Raji (cell line): ENCODE measurements around the gene STK10.

Experiments used
- POLR2A ChIP-seq: IDR thresholded peaks from 2 replicates; pipeline ENCODE4 v1.6.1; 2011; ENCODE audit warnings: low read depth, low read length, control low read depth; ENCODE audit not compliant: insufficient read depth

STK10 gene

DNA sequence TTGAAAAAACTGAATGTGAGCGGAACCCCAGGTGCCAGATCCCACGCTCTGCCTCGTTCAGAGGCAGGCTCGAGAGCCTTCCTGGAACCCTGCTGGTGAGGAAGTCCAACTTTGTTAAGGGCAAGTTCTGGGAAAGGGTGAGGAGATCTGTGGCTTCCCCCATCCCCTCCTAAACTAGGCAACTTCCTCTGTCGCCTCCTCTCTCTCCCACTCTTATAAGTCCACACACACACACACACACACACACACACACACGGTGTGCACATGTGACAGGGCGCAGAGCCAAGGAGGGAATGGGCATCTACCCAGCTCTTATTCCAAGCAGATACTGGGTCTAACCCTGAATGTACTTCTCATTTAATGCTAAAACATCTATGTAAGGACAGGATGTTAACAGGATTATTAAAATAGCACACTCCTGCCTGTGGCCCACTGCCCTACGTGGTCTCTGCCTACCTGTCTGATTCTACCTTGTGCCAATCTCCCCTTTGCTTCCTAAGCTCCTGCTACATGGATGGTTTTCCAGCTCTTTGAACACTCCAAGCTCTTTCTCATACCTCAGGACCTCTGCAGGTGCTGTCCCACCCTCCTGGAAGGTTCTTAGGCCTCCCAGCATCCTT is 109.2 kb downstream of the STK10 start:
- TF ChIP-seq POLR2A: no peak

DNA sequence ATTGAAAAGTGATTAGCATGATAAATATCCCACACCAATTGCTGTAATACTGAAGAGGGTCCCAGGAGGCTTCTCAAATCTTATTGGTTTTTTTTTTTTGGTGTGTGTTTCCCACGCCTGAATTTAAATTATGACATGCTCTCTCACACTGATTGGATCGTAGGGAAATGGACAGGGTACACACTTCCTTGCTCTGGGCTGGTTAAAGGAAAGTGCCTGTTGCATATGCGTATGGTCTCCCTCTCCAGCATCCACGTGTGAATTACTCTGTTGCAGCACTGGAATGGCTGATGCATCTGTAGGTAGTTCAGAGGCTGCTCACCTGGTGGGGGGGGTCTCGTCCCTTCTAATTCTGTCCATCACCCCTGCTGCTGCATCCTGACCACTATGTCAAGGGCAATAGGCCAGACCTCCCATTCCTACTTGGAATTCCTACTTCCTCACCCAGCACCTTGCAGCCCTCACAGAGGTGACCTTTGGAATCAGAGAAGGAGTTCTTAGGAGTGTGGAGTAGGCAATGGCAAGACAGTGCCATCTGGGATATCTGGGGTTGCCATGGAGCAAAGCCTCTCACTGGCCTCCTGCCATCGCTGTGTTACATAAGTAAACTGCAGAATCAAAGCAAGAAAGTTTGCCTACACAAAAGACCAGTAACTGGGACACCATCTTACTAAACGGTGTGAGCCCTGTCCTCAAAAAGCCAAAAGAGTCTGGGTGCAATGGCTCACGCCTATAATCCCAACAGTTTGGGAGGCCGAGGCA is 110.2 kb downstream of the STK10 start:
- TF ChIP-seq POLR2A: no peak

DNA sequence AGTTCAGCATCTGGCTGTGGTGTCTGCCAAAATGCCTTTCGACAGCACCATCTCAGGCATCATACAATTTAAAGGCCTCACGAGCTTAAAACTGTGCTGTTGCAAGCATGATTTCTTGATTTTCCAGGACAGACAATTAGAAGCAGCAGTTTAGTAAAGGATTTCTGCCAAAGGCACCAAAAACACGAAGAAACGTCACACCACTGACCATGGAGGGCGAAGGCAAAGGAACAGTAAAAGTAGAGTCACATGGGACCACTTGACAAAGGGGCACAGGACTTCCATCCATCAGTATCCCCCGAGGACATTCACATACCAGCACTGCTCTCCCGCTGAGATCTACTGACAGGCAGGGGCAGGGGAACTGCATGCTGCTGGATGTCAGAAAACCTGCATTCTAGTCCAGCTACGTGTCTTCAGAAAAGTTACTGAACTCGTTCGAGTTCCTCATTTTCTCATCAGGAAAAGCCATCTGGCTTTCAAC is 111.2 kb downstream of the STK10 start:
- TF ChIP-seq POLR2A: no peak

DNA sequence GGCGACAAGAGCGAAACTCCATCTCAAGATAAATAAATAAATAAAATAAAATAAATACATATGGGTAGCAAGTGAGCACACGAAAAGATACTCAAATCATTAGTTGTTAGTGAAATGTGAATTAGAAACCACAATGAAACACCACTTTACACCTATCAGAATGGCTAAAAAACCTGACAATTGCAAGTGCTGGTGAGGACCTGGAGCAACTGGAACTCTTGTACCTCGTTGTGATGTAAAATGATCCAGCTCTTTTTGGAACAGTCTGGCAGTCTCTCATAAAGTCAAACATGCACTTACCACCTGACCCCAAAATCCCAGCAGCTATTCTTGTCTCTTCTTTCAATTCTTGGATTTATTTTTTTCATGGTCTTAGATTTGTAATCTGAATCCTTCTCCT is 112.4 kb downstream of the STK10 start:
- no peak for TF ChIP-seq POLR2A

DNA sequence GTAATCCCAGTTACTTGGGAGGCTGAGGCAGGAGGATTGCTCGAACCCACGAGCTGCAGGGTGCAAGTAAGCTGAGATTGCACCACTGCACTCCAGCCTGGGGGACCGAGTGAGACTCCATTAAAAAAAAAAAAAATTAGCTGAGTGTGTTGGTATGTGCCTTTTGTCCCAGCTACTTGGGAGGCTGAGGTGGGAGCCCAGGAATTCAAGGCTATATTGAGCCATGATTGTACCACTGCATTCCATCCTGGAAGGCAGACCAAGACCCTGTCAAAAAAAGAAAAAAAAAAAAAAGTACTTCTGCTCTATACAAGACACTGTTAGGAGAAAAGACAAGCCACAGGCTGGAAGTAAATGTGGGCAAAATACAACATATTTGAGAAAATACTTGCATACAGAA is 113.1 kb downstream of the STK10 start:
- TF ChIP-seq POLR2A: no peak

DNA sequence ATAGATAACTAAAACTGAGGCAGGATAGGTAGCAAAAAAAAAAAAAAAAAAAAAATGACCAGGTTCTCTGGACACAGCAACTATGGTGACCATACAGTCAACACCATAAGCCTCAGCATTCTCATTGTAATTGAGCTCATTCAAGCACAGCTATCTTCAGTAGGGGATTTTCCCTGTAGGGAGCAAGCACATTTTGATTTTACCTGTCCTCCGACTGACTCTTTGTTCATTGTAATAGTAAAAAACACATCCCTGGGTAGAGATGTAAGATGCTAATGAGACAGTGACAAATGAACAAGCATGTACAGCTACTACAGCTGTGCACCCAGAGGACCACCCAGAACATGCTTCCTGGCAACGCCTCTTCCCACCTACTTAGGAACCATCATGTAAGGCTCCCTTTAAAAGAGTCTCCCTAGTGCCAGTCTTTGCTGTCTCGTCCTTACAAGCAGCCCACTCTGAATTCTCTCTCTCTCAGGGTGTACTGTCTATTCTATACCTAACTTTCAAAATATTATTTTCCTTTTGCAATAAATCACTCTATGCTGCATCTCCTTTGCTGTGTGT is 116.6 kb downstream of the STK10 start:
- TF ChIP-seq POLR2A: no peak

DNA sequence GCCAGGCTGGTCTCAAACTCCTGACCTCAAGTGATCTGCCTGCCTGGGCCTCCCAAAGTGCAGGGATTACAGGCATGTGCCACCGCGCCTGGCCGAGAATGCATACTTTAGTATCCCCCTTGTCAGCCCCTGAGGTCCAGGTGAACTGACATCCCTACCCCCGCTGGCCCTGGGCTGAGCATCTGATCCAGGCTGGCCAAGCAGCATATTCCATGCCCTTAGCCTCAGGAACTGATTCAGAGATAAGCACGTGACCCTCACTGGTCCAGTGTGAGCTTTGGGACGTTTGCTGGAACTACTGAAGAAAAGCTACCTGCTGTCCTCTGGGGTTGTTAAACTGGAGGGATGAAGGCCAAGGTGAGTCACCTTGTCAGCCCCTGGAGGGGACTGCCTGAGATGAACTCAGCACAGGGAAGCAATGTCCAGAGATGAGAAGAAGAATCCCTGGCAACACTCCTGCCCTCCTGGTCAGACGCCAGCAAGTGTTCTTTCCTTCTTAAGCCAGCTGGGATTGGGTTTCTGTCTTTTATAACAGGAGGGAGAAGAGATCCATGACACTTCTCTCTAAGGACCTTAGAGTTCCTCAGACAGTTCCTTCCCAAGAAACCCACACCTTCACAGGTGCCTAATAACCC is 122.5 kb downstream of the STK10 start:
- TF ChIP-seq POLR2A: no peak

DNA sequence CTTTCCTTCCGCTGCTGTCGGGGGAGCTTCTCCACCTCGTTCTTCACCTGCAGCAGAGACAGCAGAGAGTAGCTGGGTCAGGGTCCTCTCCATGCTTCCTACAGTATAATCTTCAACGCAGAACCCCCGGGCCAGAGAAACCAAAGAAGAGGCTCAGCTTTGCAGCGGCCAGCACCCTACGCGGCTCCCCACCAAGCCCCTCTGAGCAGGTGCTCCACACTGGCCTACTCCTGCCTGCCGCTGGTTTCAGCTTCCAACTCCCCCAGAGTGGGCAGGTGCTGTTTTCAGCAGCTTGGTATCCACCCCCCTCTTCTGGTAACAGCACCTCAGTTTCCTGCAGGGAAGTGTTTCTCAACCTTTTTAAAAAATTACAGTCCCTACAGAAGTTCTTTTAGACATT is 123.3 kb downstream of the STK10 start:
- TF ChIP-seq POLR2A: no peak

DNA sequence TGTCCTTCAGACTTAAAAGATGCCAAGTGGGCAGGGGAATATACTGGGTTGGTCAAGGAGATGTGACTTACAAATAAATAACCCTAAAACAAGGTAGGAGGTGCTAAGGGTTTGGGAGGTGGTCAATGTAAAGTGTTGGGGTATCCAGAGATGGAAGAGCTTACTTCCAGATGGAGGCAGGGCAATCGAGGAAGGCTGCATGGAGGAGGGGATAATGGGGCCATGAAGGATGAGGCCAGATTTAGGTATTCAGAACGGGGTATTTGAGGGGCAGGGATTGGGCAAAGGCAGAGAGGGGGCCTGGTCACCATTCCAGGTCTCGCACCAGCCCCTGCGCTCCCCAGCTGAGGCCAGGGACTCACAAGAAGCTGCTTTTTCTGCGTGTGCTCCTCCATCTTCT is 123.7 kb downstream of the STK10 start:
- no peak for TF ChIP-seq POLR2A

DNA sequence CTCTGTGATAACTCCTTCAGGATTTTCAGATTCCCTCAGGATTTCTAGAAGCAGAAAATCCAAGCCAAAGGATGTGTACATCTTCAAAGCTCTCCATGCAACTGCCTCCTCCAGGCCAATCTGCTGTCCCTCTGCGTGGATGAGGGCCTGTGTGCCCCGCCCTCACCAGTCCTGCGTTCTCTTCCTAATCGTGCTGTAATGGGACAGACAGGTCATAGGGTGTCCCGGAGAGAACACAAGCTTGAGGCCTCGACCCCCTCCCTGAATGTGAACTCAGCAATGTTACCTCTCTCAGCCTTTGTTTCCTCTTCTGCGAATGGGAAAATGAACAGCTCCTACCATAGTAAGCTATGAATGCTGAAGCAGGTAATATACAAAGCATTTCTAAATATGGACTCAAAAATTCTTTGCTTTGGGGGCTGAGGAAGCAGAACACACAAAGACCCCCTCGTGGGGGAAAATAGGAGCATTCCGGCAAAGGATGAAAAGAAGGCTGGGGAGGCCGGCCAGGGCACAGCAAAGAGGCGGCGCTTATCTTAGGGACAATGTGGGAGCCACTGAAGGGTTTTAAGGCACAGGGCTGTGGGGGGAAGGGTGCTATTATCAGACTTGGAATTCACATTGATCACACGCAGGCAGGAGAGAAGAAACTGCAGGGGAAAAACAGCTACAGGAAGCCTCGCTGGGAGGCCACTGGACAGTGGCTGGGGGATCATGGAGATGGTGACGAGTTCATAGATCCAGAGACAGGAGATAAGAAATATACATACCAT is 124.4 kb downstream of the STK10 start:
- TF ChIP-seq POLR2A: no peak

DNA sequence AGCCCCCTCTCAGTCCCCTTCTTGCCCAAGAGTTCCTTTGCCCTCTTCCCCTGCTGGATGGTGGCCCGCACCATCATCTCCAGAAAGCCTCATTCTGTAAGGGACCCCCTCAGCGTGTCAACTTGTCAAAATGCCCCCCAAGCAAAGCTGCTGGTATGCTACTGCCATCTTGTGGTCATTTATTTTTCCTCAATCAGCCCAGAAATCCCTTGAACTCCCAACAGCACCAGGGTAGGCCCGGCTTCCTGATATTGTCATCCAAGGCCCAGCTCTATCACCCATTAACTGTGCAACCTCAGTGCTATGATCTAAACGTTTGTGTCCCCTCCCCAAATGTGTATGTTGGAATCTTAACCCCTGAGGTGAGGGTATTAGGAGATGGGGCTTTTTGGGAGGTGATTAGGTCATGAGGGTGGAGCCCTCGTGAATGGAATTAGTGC is 128.3 kb downstream of the STK10 start:
- TF ChIP-seq POLR2A: no peak

DNA sequence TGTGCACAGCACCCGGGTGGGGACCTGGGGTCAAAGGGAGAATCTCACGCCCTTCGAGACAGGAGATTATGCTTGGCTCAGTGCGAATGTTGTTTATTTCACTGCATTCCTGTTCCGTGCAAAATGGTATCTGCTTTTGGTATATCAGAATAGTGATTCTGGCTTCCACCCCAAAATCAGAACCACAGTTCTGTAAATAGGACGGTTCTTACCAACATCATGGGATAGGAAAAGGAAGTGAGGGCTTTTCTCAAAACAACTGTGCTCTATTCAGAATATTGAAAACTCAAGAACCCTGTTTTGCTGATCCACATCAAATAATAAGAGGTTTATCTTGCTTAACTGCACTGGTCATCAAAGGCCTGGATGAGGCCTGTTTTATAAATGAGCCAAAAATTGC is 129.9 kb downstream of the STK10 start:
- TF ChIP-seq POLR2A: no peak

DNA sequence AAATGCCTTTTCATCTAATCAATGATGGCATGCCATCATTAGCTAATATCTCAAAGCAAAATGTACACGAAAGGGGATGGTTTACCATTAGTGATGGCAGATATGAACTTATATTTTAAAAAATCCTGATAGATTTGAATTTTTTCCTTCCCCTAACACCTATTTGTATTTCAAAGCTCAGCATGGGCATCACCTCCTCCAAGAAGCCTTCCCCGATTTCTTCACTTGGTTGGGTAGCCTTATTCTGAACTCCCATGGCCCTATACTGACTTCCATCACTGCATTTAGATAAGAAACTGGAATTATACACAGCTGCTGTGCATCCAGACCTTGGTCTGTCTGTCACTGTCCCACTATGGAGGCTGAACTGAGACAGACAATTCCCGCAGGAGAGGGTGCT is 132.0 kb downstream of the STK10 start:
- TF ChIP-seq POLR2A: no peak

DNA sequence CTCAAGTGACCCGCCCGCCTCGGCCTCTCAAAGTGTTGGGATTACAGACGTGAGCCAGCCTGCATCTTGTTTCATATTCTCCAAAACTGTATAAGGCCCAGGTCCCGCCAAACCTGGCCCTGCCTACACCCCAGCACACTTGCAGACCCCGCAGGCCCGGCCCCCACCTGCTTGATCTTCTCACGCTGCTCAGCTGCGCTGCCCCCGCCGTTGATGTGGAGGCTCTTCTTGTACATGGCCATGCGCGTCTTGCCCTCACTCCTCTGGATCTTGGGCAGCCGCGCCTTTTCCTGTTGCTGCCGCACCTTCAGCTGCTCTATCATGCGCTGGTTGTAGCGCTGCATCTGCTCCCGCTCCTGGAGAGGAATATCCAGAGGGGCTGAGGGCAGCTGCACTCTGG is 132.6 kb downstream of the STK10 start:
- TF ChIP-seq POLR2A: no peak

DNA sequence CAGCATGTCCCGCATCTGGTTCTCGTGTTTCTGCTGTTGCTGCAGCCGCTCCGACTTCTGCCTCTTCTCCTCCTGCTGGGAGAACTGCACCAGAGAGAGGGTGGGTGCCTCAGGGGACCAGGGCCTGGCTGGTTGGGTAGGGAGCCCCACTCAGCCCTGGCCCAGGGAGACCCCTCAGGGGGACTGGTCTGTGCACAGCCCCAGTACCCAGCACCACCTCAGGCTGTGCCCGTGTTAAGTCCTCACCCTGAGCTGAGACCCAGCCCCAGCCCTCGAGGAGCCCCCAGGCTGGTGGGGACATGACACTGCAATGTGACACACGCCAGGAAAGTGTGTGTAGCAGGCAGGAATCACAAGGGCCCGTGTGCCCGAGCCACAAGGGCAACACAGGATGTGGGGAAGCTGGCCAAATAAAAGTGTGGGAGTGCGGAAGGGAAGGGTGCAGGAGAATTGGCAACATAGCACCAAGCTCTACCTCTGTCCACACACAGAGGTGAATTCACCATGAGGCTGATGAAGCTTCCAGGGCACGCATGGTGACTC is 133.3 kb downstream of the STK10 start:
- TF ChIP-seq POLR2A: no peak
